ENCODE measurements around the gene POFUT2. TPM values are rescaled to one million over a fixed set of nuclear protein-coding genes. Genes with fewer than 3 reads are reported as not detected.
A peak's percentile ranks its signal among the peaks of the same experiment; 100 is the strongest.
"Not testable (repeated sequence)": the region's sequence is repeated elsewhere in the genome, so short reads cannot be mapped to it uniquely, and the experiment has no call there.

POFUT2 gene
- total RNA-seq, 1 donor from 2014 or later: 35.5 TPM

- no peak for DNase-seq (ENCODE audit: low read depth)
Observed at GRCh38 chr21:45310459-45310858, 22.8 kb upstream of the POFUT2 start.

DNA sequence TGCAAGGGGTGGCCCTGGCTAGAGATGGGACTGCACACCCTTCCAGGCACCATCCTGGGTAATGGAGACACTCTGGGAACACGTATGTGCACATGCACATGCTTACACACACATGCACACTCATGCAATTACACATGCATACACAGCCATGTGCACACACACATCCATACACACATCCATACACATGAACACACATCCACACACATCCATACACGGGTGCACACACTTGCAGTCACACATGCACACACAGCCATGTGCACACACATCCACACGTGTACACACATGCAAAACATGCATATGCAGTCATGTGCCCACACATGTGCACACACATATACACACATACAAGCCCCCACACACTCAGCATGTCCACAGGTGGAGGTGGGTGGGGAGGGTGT, 22.3 kb upstream of the POFUT2 start:
- no peak for DNase-seq (ENCODE audit: low read depth)

DNA sequence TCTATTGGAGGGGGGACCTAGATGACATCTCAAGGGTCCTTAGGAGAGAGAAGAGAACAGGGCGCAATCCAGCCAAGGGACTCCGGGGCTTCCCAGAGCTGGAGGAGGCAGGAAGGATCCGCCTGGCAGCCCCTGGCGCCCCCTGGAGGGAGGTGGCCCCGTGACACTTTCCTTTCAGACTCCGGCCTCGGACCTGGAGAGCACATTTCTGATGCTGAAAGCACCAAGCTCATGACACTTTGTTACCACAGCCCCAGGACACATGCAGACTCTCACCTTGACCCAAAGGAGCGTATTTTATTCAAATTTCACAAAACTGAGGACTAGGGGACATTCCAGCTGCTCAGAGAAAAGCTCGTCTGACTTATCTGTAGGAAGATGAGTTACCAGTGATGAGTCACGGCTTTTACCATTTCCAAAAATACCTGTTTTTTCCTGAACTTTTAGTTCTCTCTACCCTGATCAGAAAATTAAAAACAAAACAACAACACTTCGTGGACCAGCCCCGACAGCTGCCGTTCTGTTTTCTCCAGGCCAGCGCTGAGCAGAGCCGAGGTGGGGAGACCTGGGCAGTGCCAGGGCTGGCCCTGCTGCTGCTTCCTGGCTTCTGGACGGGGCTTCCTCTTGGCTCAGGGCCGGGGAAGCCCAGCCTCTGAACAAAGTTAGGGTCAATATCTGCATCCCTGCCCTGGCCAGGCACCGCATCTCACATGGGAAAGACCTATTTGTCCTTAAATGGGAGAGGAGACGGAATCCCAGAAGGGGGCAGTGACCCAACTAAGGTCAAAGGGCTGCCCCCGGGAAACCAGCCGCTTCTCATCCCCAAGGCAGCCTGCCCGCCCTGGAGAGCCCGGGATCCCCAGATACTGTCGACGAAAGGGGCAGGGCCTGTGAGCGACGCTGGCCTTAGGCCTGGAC, 21.6 kb upstream of the POFUT2 start:
- no peak for DNase-seq (ENCODE audit: low read depth)

DNA sequence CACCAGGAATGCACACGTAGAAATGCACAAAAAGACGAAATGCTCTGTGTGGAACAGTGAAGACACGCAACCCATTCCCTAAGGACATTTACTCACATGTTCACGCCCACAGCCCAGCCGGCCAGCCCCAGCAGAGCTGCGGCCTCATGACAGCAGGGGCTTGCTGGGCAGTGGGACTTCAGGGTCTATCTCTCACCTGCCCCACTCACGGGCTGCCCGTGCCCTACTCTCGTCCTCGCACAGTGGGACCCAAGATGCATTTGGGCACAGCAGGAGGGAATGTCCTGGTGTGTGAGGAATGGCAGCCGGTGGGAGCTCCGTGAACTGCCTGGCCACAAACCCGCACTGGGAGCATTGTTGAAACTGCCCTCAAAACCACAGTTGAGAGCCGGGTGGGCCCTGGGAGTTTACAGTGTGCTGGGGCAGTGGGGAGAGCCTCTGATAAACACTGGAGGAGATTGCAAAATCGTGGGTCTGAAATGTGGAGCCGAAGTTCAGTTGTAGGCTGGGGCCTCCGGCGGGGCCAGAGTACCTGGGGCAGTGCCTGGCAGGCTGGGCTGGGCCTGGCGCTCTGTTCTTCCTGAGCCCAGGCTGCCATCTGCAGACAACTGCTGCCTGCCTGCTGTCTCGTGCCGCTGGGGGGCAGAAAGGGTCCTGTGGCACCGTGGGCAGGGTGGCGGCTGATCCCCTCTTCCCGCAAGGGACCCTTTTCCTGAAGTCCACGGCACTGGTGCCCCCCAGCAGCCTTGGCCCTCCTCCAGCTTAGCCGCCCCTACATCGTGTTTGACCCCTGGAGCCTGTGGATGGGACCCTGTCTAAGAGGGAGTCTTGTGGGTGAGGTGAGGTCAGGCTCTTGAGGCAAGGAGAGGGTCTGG, 20.7 kb upstream of the POFUT2 start:
- peak; percentile 78 for DNase-seq (ENCODE audit: low read depth)

DNA sequence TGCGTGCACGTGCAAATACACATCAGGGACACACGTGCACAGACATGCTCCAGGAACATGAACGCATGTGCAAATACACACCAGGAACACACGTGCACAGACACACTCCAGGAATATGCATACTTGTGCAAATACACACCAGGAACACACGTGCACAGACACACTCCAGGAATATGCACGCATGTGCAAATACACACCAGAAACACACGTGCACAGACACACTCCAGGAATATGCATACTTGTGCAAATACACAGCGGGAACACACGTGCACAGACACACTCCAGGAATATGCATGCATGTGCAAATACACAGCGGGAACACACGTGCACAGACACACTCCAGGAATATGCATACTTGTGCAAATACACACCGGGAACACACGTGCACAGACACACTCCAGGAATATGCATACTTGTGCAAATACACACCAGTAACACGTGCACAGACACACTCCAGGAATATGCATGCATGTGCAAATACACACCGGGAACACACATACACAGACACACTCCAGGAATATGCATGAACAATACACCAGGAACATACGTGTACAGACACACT, 20.0 kb upstream of the POFUT2 start:
- not testable (repeated sequence) for DNase-seq (ENCODE audit: low read depth)

GRCh38 chr21:45306832-45307571, 19.3 kb upstream of the POFUT2 start:
- peak; percentile 58 for DNase-seq (ENCODE audit: low read depth)

DNA sequence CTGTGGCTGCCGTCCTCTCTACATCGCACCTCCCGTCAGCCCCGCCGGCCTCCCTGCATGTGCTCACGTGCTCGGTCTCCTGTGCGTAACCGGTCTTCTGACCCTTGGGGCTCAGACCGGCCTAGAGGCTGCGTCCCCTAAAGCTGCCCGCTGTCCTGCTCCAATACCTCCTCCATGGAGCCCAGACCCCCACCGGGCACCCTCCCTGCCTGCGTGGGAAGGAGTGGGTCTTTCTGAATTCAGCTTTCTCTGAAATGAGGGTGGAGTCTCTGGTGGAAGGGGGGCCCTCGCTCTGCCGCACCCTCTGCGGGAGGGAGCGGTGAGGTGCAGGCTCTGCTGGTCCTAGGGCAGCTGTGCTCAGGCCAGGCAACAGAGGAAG, 18.7 kb upstream of the POFUT2 start:
- DNase-seq (ENCODE audit: low read depth): no peak

- DNase-seq (ENCODE audit: low read depth): no peak
Observed at GRCh38 chr21:45305836-45306235, 18.1 kb upstream of the POFUT2 start.

DNA sequence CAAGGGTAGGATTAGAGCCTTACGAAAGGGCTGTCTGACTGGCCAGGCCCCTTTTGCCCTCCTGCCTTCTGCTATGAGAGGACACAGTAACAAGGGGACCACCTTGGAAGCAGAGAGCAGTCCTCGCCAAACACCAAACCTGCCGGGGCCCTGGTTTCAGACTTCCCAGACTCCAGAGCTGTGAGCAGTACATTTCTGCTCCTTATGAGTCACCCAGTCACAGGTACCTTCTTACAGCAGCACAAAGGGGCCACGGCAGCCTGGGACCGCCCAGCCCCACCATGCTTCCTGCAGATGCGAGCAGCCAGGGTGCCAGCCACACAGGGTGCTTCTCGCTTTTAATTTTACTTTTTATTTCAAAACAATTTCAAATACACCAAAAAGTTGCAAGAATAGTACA, 17.2 kb upstream of the POFUT2 start:
- no peak for DNase-seq (ENCODE audit: low read depth)

DNA sequence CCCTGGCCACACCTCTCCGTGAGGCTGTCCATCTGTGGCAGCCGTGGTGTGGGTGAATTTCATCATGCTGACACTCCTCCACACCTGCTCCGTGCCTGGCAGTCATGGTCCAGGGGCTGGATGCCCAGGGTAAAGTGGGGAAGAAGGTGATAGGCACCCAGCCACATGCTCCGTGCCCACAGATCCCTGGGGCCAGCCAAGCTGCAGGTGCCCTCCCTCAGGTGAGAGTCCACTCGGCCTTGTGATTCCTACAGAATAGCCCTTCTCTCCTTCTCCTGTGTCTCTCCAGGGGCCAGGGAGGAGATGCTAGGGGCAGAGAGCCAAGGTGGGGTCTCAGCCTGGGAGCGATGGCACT, 16.8 kb upstream of the POFUT2 start:
- DNase-seq (ENCODE audit: low read depth): no peak

- DNase-seq (ENCODE audit: low read depth): no peak
Observed at GRCh38 chr21:45303751-45304475, 16.2 kb upstream of the POFUT2 start.

GRCh38 chr21:45303091-45303615, 15.5 kb upstream of the POFUT2 start:
- DNase-seq (ENCODE audit: low read depth): no peak

DNA sequence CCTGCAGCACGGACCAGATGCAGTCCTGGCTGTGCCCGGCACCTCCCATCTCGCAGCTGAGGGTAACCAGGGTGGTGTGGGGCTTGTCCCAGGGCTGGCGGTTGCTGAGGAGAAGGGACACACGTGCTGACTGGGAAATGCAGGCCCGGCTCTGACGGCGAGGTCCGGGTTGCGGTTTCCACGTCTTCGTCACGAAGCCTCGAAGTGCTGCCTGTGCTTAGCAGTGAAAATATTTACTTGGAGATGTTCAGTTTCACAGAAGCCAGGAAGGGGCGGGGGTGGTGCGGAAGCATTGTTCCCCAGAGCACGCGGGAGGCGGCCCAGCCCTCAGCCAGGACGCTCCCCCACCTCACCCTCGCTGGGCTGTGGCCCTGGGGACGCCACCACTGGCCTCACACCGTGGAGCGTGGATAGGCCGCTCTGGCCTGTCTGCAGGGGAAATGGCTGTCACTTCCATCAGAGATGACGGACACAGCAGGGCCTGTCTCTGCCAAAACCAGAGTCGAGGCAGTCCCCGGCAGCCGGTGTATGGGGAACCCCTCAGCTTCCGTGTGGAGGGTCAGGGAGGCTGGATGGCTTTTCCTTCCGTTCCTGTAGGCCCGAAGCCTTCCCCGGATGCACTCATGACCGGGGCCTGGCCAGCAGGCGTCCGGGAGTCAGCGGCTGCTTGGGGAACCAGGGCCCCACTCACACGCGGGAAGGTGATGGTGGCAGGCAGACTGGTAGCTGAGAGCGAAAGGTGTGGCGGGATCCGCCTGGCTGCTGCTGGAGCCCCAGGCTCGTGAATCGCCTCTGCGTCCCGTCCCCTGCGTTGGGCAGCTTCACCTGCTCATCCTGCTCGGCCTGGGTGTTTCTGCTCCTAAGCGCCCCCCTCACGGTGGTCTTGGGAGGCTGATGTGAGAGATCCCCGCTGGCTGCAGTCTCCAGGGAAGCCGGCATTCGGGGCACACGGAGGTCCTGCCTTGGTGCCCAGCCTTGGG, 14.7 kb upstream of the POFUT2 start:
- no peak for DNase-seq (ENCODE audit: low read depth)

DNA sequence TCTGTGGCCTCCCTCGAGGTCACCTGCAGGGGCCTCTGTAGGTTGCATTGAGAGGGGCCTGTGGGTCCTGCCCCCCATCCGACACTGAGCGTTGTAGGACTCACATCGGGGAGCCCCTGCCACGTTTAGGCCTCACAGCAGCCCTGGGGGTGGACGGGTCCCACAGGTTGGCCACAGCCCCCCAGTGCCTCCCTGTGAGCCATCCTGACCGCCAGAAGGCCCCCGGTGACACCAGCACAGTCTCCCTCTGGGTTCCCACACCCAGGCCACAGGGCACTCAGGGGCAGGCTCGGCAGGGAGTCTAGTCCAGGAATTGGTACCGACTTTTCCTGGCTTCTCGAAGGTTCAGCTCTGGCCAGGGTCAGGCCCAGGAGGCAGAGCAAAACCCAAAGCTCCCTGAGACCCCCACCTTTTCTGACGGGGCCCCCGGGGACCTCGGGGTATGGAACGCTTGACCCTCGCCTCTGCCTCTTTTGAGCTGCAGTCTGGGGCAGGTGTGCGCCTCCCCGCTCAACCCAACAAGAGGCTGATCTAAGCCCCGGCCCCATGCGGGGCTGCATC, 13.9 kb upstream of the POFUT2 start:
- no peak for DNase-seq (ENCODE audit: low read depth)

GRCh38 chr21:45300786-45301520, 13.3 kb upstream of the POFUT2 start:
- no peak for DNase-seq (ENCODE audit: low read depth)

GRCh38 chr21:45299864-45300785, 12.4 kb upstream of the POFUT2 start:
- DNase-seq (ENCODE audit: low read depth): no peak

GRCh38 chr21:45299026-45299863, 11.6 kb upstream of the POFUT2 start:
- no peak for DNase-seq (ENCODE audit: low read depth)

All from renal cortical epithelial cell (primary cell).